Measurements from ENCODE around the gene PNP. TPM values are rescaled to one million over a fixed set of nuclear protein-coding genes. Genes with fewer than 3 reads are reported as not detected.
A peak's percentile ranks its signal among the peaks of the same experiment; 100 is the strongest.

PNP gene
- total and polyA plus RNA-seq, 10 of the 15 experiments (the other 5 are each of a cell fraction or from before 2014, with no cell fraction given) = 103 to 215 (median 138) TPM

DNA sequence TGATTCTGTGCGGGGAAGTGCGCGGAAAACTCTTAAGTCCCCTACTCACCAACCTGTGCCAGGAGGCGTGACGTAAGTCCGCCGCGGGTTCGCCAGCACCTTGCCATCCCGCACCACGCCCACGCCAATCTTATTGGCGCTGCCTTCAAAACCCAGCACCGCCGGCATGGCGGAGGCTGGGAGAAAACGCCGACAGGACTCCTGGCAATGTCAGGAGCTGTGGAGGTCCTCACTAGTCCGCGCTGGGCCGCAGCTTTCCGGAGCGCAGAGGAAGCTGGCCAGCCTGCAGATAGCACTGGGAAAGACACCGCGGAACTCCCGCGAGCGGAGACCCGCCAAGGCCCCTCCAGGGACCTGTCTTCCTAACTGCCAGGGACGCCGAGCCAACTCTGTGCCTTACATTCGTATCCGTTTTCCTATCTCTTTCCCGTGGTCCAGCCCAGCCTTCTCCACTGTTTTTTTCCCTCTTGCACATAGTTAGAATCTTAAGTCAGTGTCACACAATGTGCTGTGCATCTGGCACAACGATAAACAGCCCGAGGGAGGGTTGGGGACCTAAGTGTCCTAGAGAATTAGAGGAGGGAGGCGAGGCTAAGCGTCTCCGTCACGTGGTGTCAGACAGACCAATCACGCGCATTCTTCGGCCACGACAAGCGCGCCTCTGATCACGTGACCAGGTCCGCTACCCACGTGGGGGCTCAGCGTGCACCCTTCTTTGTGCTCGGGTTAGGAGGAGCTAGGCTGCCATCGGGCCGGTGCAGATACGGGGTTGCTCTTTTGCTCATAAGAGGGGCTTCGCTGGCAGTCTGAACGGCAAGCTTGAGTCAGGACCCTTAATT, 14.5 kb upstream of the PNP start, which contains the start of the genes APEX1 and OSGEP (continued):
- TF ChIP-seq, protein P1, sequence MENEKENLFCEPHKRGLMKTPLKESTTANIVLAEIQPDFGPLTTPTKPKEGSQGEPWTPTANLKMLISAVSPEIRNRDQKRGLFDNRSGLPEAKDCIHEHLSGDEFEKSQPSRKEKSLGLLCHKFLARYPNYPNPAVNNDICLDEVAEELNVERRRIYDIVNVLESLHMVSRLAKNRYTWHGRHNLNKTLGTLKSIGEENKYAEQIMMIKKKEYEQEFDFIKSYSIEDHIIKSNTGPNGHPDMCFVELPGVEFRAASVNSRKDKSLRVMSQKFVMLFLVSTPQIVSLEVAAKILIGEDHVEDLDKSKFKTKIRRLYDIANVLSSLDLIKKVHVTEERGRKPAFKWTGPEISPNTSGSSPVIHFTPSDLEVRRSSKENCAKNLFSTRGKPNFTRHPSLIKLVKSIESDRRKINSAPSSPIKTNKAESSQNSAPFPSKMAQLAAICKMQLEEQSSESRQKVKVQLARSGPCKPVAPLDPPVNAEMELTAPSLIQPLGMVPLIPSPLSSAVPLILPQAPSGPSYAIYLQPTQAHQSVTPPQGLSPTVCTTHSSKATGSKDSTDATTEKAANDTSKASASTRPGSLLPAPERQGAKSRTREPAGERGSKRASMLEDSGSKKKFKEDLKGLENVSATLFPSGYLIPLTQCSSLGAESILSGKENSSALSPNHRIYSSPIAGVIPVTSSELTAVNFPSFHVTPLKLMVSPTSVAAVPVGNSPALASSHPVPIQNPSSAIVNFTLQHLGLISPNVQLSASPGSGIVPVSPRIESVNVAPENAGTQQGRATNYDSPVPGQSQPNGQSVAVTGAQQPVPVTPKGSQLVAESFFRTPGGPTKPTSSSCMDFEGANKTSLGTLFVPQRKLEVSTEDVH (IDR thresholded peaks at IDR 0.05; ENCODE audit: low read depth, partially characterized antibody) = peak; percentile 42
- TF ChIP-seq, protein P2, sequence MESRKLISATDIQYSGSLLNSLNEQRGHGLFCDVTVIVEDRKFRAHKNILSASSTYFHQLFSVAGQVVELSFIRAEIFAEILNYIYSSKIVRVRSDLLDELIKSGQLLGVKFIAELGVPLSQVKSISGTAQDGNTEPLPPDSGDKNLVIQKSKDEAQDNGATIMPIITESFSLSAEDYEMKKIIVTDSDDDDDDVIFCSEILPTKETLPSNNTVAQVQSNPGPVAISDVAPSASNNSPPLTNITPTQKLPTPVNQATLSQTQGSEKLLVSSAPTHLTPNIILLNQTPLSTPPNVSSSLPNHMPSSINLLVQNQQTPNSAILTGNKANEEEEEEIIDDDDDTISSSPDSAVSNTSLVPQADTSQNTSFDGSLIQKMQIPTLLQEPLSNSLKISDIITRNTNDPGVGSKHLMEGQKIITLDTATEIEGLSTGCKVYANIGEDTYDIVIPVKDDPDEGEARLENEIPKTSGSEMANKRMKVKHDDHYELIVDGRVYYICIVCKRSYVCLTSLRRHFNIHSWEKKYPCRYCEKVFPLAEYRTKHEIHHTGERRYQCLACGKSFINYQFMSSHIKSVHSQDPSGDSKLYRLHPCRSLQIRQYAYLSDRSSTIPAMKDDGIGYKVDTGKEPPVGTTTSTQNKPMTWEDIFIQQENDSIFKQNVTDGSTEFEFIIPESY (IDR thresholded peaks at IDR 0.05) = peak; percentile 58; the same call in 1 of the 2 replicates
- TF ChIP-seq CBX3 (IDR thresholded peaks at IDR 0.05; ENCODE audit: borderline replicate concordance, low read depth) (no peak), IKZF2 (IDR thresholded peaks at IDR 0.05) (peak in 1 of 2 experiments; percentile 58; a peak in 3 of 4 replicates), MYC (IDR thresholded peaks at IDR 0.05; ENCODE audit: insufficient read depth, insufficient read length, insufficient replicate concordance, low read length, severe bottlenecking) (peak; percentile 78), CEBPB (IDR thresholded peaks at IDR 0.05; ENCODE audit: borderline replicate concordance in 1 of 2, low read depth in 2 of 2, low read length in 2 of 2) (no peak), NFXL1 (IDR thresholded peaks at IDR 0.05; ENCODE audit: borderline replicate concordance) (no peak), HCFC1 (IDR thresholded peaks at IDR 0.05; ENCODE audit: low read length) (peak; percentile 68), TAF1 (IDR thresholded peaks at IDR 0.05; ENCODE audit: borderline replicate concordance, low read depth, low read length) (peak; percentile 86), CREB1 (IDR thresholded peaks at IDR 0.05; ENCODE audit: low read depth) (peak; percentile 79), BRCA1 (IDR thresholded peaks at IDR 0.05; ENCODE audit: low read depth, low read length) (peak; percentile 13; the same call in 1 of the 2 replicates), EZH2 (IDR thresholded peaks at IDR 0.05; ENCODE audit: borderline replicate concordance, control insufficient read depth, low read depth, low read length) (no peak), NR2C2 (IDR thresholded peaks at IDR 0.05; ENCODE audit: borderline replicate concordance, control insufficient read depth, insufficient read length, low read depth) (no peak)
- TF ChIP-seq, protein P3, sequence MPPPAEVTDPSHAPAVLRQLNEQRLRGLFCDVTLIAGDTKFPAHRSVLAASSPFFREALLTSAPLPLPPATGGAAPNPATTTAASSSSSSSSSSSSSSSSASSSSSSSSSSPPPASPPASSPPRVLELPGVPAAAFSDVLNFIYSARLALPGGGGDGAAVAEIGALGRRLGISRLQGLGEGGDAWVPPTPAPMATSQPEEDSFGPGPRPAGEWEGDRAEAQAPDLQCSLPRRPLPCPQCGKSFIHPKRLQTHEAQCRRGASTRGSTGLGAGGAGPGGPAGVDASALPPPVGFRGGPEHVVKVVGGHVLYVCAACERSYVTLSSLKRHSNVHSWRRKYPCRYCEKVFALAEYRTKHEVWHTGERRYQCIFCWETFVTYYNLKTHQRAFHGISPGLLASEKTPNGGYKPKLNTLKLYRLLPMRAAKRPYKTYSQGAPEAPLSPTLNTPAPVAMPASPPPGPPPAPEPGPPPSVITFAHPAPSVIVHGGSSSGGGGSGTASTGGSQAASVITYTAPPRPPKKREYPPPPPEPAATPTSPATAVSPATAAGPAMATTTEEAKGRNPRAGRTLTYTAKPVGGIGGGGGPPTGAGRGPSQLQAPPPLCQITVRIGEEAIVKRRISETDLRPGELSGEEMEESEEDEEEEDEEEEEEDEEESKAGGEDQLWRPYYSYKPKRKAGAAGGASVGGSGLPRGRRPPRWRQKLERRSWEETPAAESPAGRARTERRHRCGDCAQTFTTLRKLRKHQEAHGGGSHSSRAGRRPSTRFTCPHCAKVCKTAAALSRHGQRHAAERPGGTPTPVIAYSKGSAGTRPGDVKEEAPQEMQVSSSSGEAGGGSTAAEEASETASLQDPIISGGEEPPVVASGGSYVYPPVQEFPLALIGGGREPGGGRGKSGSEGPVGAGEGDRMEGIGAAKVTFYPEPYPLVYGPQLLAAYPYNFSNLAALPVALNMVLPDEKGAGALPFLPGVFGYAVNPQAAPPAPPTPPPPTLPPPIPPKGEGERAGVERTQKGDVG (CRISPR knock-in tag; IDR thresholded peaks at IDR 0.05) = peak; percentile 97
- TF ChIP-seq, protein P4, sequence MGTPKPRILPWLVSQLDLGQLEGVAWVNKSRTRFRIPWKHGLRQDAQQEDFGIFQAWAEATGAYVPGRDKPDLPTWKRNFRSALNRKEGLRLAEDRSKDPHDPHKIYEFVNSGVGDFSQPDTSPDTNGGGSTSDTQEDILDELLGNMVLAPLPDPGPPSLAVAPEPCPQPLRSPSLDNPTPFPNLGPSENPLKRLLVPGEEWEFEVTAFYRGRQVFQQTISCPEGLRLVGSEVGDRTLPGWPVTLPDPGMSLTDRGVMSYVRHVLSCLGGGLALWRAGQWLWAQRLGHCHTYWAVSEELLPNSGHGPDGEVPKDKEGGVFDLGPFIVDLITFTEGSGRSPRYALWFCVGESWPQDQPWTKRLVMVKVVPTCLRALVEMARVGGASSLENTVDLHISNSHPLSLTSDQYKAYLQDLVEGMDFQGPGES (IDR thresholded peaks at IDR 0.05) = peak; percentile 89
- TF ChIP-seq, protein P5, sequence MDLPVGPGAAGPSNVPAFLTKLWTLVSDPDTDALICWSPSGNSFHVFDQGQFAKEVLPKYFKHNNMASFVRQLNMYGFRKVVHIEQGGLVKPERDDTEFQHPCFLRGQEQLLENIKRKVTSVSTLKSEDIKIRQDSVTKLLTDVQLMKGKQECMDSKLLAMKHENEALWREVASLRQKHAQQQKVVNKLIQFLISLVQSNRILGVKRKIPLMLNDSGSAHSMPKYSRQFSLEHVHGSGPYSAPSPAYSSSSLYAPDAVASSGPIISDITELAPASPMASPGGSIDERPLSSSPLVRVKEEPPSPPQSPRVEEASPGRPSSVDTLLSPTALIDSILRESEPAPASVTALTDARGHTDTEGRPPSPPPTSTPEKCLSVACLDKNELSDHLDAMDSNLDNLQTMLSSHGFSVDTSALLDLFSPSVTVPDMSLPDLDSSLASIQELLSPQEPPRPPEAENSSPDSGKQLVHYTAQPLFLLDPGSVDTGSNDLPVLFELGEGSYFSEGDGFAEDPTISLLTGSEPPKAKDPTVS (IDR thresholded peaks at IDR 0.05; ENCODE audit: low read depth, low read length) = 0 out of 2 replicates have a peak, but pooled peaks have one; percentile 5
